Embryonic facial prominence (tissue), 1 donor: ENCODE measurements around the gene GSG1L.

ENCODE experiments used
- DNase-seq: peaks from one replicate; pipeline ENCODE4 v3.0.0-alpha.2; 2016; ENCODE audit errors: extremely low spot score

Gene GSG1L

DNA sequence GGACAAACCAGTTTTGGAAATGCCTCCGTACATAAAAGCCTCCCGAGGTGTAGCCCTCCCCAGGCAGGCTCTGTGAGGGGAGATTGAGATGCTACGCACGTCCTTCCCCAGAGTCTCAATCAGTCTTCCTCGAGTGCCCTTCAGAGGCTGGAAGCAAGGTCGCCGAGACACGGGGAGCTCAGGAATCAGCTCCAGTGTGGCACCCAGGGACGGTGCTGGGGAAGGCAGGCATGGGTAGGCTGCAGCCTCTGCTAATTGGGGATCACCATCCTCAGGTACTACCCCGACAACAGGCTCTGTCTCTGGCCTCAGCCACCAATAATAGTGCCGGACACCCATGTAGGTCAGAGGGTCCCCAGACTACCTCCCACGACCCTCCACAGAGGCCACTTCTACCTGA is 28.1 kb upstream of the GSG1L start:
- DNase-seq, result no peak

DNA sequence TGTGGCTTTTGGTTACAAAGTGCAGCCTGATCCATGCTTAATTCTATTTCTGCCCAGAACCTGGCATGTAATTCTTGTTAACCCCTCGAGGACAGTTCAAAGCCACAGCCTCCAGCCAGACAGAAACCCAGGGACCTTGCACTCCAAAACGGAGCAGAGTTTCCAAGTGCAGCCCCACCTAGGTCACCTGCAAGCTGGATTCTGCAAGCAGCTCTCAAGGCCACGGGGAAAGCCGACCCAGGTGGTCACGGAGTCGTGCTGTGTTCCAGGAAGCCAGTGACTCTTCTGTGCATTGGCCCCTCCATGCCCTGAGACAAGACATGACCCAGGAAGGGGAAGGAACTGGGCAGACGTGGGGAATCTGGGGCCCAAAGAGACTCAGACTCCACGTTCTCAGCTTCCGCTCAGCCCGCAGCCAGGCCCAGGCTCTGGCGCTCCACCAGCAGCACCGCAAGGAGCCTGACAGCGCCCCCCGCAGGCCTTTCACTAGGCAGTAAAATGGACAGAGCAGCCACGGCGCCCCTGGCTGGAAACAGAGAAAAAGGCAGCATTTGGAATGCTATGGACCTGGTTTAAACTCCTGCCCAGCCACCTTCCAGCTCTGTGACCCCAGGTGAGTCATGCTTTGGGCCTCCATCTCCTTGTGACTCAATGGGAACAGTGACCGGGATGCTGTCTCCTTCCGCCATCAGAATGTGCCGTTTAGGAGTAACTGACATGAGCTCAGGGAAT is 27.3 kb upstream of the GSG1L start:
- no peak for DNase-seq

- no peak for DNase-seq
These were observed 26.5 kb upstream of the GSG1L start for GRCh38 chr16:28089992-28090365.

DNA sequence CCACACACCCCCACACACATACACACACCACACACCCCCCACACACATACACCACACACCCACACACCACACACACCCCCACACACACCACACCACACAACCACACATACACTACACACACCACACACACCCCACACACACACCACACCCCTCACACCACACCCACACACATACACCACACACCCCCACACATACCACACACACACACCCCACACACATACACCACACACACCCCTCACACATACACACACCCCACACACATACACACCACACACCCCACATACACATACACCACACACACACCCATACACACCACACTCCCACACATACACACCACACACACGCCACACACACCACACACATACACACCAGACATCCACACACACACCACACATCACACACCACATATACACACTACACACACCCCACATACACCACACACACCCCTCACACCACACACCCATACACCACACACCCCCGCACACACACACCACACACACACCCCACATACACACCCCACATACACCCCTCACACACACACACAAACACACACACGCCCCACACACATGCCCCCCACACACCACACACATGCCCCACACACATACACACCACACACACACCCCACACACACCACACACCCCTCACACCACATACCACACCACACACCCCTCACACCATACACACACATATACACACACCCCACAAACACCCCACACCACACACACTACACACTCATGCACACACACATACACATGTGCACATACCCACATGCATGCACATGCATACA is 25.9 kb upstream of the GSG1L start:
- DNase-seq, result no peak

DNA sequence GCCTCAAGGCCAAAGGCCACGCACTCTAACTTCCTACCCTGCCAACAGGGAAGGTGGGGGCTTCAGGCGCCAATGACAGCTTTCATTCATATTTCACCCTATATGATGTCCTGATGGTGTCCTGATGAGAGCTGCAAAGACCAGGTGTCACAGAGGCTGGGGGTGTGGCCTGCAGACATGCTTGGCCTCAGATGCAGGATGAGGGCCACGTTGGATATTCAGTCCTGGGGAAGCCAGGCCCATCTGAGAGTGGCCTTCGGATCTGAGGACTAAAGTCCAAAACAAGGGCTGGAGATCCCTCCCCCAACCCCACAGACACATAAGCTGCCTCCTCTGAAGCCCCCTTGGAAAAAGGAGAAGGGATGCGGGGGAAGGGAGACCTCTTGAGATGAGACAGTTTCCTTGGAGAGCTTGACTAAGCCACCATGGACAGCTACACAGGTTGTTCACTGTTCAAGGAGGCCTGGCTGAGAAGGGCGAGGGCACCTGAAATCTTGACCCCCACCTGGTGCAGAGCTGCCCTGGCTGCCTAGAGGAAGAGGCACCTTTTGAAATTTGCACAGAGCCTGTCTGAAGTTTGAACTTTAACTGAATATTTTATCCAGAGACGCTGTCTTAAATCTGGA is 24.3 kb upstream of the GSG1L start:
- no peak for DNase-seq

DNA sequence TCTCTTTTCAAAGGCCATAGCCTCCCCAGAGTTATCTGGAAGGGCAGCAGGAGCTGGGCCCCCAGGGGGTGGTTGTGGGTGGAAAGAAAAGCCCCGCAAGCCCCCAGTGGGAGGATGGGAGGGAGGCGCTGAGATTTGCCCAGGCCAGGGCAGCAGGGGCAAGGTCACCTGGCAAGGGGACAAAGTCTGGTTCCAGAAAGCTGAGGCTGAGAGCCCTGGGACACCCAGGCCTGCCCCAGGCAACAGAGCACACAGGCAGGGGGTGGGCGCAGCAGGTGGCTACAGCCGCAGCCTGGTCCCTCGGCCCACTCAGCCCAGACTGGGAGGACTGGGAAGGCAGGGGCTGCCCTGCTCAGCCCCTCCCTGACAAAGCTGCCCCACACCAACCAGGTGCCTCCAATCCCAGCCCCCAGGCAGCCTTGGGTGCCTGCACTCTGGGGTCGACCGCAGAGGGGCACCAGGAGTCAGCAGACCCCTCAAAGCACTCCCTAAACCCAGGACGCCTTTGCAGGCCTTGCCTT is 23.7 kb upstream of the GSG1L start:
- no peak for DNase-seq

- no peak for DNase-seq
These were observed 22.9 kb upstream of the GSG1L start for GRCh38 chr16:28086186-28087139.

- DNase-seq, result no peak
These were observed 22.1 kb upstream of the GSG1L start for GRCh38 chr16:28085389-28086171.

- DNase-seq, result no peak
These were observed 20.7 kb upstream of the GSG1L start for GRCh38 chr16:28084209-28084608.

- no peak for DNase-seq
These were observed 19.1 kb upstream of the GSG1L start for GRCh38 chr16:28082624-28083023.

DNA sequence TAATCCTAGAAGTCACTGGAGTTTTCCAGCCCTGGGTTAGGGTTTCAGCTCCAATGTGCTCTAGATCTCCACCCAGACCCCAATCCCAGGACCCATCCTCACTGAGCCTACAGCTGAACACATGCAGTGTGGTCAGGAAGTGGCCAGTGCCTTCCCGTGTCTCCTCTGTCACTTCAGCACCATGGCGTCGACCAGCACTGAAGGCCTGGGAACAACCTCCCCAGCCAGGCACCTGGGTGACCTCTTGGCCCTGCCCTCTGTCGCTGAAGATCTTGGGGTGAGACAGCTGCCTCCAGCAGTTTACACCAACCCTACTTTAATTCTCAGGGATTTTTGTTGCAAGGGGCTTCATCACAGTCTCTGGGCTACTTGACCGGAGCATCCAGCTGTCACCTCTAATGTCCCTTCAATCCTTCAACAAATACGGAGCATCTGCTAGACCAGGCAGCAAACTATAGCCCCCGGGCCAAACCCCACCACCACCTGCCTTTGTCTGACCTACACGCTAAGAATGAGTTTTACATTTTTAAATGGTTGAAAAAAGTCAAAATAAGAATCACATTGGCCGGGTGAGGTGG is 18.0 kb upstream of the GSG1L start:
- DNase-seq, result no peak

GRCh38 chr16:28078261-28078660 is 14.7 kb upstream of the GSG1L start:
- no peak for DNase-seq

GRCh38 chr16:28073836-28074235 is 10.3 kb upstream of the GSG1L start:
- DNase-seq, result no peak

GRCh38 chr16:28072087-28072486 is 8.6 kb upstream of the GSG1L start:
- DNase-seq, result no peak

DNA sequence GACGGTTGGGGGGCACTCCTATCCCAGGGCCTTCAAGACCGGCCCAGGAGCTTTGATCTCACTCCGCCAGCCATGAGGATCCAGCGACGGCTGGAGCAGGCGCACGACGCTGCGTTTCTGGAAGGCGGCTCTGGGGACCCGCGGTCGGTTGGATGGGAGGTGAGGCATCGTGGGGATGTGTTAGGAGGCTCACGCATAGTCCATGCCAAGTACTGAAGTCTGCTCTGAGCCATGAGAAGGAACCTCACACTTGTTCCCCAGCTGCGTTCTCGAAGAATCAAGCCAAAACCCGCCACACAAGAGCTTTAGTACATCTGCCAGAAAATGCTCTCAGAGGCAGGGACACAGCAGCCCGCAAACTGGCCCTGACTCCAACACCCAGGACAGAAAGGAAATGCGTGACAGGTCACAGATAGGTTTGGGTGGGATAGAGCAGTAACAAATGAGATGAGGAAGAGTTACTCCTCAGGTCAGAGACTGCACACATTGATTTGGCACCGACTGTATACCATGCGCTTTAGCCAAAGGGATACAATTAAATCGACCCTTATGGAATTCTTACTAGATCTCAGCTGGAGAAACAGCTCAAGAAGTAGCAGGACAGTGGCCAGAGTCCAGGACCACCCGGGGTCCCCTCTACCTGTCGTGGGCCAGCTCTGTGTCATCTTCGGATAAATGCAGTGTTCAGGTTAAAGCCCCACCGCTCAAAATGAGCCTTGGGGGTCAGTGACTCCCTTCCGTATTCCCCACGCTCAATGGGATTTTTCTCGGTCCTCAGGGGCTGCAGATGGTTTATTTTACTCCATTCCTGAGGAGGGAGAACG is 6.7 kb upstream of the GSG1L start:
- DNase-seq, result no peak

- no peak for DNase-seq
These were observed 5.5 kb upstream of the GSG1L start for GRCh38 chr16:28068976-28069375.

DNA sequence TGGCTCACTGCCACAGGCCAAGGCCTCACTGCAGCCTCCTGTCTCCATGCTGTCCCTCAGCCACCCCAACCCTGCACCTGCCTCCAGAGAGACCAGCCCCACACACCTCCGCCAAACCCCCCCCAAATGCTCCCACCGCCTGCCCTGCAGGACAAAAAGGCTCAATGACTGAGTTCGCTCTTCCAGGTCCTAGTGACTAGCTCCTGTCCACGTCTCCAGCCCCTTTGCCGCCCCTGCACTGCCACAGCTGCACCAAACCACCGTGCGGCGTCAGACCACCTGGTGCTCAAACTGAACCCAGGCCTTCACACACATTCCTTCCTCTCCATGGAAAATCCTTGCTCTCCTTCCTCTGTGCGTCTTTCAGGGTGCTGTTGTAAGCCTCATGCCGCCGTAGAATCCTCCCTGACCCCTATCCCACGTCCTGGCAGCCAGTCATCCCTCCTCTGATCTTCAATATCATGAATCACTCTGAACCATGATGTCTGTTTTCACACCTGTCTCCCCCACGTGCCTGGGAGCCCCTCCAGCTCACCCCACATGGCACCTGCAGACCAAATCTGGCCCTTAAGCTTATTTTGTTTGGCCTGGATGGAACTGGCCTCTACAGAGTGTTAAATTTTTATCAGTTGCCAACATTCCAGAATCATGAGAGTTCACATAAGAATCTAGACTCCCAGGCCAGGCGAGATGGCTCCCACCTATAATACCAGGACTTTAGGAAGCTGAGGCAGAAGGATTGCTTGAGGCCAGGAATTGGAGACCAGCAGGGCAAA is 4.3 kb upstream of the GSG1L start:
- DNase-seq, result no peak

DNA sequence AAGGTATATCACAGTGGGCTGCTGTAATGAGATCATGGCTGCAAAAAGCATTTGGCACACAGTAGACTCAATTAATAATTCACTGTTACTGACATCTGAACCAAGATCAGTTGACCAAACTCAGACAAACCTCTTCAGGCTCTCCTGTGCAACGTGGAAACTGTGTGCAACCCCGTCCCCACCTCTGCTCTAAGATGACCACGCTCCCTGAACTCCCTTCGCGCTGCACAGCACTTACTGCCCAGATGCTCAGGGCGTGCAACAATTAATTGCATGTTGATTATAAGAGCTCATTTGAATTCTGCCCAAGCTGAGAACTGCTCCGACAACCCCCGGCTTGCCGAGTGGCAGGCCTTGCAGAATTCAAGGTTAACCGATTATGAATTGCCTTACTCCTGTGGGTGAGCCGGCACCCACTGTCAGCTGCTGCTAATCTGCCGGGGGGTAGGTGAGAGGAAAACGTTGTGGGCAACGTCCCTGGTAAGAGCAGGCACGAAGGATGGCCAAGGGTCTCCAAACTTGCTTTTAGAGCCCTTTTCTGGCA is 1.3 kb upstream of the GSG1L start:
- DNase-seq, result no peak
